Measurements from ENCODE around the gene KAT6B.
"Not testable (repeated sequence)": the region's sequence is repeated elsewhere in the genome, so short reads cannot be mapped to it uniquely, and the experiment has no call there.

The KAT6B gene

DNA sequence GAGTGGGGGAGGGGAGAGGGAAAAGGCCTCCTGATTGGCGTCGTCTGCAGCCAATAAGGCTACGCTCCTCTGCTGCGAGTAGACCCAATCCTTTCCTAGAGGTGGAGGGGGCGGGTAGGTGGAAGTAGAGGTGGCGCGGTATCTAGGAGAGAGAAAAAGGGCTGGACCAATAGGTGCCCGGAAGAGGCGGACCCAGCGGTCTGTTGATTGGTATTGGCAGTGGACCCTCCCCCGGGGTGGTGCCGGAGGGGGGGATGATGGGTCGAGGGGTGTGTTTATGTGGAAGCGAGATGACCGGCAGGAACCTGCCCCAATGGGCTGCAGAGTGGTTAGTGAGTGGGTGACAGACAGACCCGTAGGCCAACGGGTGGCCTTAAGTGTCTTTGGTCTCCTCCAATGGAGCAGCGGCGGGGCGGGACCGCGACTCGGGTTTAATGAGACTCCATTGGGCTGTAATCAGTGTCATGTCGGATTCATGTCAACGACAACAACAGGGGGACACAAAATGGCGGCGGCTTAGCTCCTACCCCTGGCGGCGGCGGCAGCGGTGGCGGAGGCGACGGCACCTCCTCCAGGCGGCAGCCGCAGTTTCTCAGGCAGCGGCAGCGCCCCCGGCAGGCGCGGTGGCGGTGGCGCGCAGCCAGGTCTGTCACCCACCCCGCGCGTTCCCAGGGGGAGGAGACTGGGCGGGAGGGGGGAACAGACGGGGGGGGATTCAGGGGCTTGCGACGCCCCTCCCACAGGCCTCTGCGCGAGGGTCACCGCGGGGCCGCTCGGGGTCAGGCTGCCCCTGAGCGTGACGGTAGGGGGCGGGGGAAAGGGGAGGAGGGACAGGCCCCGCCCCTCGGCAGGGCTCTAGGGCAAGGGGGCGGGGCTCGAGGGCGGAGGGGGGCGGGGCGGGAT lies at the start of gene KAT6B:
Gene KAT6B, plus strand, starts transcription at position 459 of the 903 bp plus-strand sequence. CDS start 16,258 bp downstream, outside the sequence.
- DNase-seq (ENCODE audit: low read depth in 2 of 2) = peak; percentile 100

DNA sequence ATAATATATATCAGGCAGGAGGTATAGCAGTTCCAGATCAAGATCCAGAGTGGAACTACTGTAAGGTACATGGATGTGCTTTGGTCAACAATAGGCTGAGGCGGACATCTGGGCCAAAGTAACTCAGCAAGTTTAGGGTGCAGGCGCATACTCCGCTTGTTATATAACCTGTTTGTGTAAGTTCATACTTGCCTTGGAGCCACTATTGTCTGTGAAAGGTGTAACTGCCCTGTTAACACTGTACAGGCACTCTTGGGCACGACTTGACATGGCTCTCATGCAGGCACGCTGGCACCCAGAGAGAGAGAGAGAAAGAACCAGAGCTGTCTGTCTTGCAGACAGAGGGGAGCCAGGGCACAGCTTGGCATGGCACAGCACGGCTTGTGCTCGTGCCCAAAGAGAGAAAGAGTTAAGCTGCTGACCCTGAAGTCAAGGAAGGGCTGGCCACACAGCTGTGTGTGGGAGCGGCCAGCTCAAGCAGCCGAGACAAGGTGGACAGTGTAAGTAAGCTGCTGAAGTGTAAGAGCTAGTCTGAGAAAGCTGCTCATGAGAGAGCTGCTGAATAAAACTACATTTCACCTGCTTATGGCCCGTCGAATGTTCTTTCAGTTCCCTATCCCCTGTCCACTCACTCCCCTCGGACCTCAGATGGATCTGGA lies 47.8 kb upstream of the KAT6B start:
- DNase-seq (ENCODE audit: low read depth in 2 of 2) = no peak

DNA sequence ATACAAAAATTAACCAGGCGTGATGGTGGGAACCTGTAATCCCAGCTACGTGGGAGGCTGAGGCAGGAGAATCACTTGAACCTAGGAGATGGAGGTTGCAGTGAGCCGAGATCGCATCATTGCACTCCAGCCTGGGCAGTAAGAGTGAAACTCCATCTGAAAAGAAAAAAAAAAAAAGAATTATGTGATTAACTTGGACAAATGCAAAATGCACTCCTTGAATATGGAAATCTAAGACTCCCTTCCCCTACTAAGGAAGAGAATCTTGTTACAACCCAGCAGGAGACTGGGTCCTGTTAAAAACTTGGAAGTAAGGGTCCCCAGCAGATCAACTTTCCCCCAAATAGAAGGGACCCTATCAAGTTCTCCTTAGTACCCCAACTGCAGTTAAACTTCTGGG lies 44.5 kb upstream of the KAT6B start:
- DNase-seq (ENCODE audit: low read depth in 2 of 2) = not testable (repeated sequence)

DNA sequence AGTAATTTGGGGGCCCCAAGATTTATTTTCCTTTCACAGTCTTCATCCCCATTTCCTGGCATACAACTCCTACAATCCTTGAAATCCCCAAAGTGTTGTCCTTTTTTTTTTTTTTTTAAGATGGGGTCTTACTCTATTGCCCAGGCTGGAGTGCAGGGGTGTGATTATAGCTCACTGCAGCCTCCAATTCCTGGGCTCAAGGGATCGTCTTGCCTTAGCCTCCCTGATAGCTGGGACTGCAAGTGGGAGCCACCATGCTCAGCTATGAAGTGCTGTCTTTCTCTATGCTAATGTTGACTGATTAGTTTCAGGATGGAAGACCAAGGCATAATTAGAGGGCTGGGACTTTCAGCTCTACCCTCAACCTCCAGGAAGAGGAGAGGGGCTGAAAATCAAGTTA lies 41.9 kb upstream of the KAT6B start:
- no peak for DNase-seq (ENCODE audit: low read depth in 2 of 2)

DNA sequence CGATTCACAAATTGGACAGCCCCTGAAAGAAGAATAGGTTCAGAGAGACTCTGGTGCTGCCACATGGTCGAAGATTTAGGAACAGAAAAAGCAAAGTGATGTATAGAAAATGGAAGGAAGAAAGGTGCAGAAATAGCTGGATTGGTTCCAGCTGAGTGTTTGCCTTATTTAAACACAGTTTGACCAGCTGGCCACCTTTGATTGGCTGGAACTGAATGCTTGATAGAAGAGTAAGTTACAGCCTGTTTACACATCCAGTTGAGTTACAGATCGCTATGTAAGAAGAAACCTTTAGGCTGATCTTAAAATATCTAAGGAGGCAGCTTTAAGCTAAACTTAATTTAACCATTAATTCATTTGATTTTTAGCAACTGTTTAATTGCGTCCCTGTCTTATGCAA lies 40.3 kb upstream of the KAT6B start:
- DNase-seq (ENCODE audit: low read depth in 2 of 2) = no peak

DNA sequence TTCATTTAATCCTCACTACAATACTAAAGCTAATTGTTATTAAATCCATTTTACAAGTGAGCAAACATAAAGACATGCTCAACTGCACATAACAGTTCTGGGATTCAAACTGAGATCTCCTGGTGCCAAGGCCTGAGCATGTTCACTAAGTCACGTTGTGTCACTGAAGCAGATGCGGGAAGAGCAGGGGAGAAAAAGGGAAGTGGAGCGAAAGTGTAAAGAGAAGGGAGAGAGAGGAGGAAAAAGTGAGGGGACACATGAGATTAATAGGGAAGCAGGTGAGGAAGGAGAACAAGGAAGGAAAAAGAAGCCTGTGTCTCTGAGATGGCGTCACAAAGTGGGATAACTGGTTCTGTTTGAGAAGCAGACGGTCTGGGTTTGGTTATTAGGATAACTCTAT lies 38.9 kb upstream of the KAT6B start:
- no peak for DNase-seq (ENCODE audit: low read depth in 2 of 2)

DNA sequence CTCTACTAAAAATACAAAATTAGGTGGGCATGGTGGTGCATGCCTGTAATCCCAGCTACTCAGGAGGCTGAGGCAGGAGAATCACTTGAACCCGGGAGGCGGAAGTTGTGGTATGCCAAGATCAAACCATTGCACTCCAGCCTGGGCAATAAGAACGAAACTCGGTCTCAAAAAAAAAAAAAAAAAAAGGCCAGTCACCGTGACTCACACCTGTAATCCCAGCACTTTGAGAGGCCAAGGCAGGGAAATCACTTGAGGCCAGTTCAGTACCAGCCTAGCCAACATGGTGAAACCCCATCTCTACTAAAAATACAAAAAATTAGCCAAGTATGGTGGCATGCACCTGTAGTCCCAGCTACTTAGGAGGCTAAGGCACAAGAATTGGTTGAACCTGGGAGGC lies 34.4 kb upstream of the KAT6B start:
- not testable (repeated sequence) for DNase-seq (ENCODE audit: low read depth in 2 of 2)

DNA sequence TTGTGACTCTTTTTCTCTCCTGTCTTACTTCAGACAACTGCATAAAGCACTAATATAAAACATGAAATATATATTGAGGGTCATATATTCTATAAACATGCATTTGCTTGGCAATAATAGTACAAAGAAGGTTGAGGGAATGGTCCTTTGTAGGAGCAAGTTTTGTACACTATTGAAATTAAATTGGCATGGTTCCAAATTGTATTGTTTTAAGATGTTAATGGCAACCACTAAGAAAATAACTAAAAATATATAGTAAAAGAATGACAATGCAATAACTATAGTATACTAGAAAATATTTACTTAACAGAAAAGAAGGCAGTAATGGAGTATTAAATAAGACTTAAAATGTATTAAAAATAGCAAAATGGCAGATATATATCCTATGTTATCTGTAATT lies 33.7 kb upstream of the KAT6B start:
- DNase-seq (ENCODE audit: low read depth in 2 of 2) = no peak

DNA sequence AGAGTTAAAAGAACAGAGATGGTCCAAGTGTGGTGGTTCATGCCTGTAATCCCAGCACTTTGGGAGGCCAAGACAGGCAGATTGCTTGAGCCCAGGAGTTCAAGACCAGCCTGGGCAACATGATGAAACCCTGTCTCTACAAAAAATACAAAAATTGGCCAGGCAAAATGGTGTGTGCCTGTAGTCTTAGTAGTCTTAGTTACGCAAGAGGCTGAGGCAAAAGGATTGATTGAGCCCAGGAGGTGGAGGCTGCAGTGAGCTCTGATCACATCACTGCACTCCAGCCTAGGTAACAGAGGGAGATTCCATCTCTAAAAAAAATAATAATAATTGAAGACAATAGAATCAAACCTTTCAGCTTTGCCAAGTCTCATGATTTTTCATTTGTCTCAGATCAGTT lies 33.2 kb upstream of the KAT6B start:
- not testable (repeated sequence) for DNase-seq (ENCODE audit: low read depth in 2 of 2)

DNA sequence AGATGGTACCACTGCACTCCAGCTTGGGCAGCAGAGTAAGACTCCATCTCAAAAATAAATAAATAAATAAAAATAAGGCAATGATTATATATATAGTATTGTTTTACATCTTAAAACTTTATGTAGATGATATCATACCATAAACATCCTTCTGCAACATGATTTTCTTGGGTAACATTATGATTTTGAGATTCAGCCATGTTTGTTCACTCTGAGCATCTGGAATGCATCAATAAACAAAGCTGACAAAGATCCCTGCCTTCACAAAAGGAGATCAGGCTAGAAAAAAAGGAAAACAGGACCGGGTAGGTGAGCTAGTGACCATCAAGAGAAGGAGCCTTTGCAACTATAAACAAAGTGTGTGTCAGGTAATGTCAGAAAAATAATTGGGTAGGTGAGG lies 31.9 kb upstream of the KAT6B start:
- no peak for DNase-seq (ENCODE audit: low read depth in 2 of 2)

DNA sequence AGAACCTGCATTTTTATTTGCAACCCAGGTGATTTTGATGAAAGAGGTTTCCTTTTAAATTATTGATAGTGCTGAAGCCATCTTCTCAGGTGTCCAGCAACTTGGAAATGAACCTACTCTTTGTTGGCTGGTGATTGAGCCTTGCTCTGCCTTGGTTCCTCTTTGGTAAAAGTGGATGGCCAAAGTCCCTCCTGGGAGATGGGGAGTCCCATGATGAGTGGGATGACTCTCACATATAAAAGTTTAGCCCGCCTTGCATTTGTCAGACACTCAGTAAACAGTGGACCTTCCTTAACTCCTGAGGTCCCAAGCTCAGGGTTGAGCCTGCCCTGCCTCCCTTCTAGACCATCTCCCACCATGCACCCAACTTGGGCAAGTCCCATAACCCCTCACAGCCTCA lies 28.9 kb upstream of the KAT6B start:
- no peak for DNase-seq (ENCODE audit: low read depth in 2 of 2)

DNA sequence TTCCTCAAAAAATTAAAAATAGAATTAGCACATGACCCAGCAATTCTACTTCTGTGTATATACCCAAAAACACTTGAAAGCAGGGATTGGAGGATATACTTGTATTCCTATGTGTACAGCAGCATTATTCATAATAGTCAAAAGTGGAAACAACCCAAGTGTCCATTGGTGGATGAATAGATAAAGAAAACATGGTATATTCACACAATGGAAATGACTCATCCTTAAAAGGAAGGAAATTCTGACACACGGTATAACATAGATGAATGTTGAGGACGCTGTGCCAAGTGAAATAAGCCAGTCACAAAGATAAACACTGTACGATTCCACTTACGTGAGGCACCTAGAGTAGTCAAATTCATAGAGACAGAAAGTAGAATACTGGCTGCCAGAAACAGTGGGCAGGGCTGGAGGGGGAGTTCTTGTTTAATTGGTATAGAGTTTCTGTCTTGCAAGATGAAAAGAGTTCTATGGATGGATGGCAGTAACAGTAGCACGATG lies 26.6 kb upstream of the KAT6B start:
- no peak for DNase-seq (ENCODE audit: low read depth in 2 of 2)

DNA sequence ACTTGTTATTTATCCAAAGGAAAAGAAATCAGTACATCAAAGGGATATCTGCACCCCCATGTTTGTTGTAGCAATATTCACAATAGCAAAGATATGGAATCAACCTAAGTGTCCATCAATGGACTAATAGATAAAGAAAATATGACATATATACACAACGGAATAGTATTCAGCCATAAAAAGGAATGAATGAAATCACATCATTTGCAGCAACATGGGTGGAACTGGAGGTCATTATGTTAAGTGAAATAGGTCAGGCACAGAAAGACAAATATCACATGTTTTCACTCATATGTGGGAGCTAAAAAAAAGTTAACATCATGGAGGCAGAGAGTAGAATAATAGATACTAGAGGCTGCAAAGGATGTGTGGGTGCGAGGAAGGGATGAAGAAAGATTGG lies 25.0 kb upstream of the KAT6B start:
- DNase-seq (ENCODE audit: low read depth in 2 of 2) = no peak

DNA sequence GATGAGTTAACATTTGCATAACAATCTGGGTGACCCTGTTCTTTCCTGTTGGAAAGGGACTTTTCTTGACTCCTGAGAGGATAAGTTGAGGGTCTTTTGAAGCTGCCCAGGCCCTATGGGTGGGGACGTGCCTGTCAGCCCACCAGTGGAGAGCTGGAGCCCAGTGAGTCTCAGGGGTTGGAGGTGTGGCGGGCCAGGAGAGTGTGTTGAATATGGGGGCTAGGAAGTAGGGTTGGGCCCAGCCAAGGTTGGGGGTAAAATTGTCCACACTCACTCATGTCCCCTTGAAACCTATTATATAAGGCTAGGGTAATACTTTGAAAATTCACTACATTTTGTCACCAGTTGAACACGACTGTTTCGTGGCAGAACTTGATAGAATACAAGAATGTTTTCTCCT lies 17.9 kb upstream of the KAT6B start:
- no peak for DNase-seq (ENCODE audit: low read depth in 2 of 2)

DNA sequence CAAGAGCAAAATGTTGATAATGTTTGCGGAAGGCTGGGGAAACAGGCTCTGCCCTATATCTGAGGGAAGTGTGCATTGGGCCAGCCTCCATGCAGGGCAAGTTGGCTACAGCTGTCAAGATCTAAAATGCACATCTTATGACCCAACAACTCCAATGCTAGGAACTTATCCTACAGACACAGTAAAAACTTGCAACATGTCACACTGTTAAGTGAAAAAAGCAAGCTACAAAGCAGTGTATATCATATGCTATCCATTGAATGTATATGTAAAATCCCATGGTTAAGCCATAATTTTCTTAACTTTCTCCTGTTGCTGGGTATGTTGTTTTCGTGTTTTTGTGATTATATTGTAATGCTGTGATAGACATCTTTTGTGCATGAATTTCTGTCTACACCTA lies 16.3 kb upstream of the KAT6B start:
- no peak for DNase-seq (ENCODE audit: low read depth in 2 of 2)

DNA sequence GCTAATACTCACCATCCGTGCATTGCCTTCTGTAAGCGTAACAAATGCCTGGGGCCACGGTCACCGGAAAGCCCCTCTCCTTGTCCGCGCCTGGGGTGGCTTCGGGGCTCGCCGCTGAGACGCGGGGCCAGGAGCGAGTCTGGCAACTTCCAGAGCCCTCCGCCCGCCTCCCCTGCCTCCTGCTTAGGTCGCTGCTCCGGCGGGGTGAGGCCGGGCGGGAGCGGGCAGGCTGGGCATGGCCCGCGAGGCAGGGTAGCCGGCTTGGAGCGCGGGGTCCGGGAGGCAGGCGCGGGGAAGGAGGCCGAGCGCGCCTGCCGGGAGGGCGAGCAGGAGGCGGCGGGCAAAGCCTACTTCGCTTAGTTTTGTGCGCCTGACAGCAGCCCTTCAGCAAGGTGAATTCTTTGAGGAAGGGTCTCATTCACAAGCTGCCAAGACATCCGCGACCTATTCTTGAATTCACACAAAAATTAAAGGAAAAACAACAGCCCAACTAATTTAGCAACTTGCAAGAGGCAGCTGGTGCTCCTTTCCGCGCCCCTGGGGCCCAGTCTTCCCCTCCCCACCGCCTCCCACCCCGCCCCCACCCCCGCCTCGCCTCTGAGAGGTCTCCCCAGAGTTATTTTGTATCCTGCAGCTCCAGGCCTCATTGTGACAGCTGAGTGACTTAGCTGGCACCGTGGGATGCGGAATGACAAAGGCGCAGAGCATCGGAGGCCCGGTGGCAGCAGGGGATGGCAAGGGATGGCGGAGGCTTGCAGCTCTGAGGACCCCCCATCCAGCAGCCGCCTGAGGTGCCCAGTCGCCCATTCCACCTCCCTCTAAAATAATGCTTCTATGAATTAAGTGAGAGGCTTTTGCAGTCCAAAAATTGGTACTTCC lies 12.8 kb upstream of the KAT6B start:
- DNase-seq (ENCODE audit: low read depth in 2 of 2) = no peak

DNA sequence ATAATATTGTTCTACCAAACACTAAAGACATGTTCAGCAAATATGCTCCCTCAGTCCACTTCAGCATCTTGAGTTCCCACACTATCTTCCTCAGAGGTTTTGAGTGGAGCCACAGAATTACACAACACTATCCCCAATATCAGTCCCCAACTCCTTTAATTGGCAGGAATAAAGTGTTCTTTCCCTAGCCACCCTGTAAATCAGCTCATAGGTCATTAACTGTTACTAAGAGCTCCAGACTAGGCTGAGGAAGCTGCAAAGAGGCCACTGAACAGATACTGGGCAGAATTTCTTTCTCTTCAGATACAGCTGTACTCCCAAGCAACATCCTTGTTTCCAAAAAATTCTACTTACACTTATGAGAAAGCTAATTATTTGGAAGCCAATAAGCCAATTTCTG lies 11.6 kb upstream of the KAT6B start:
- no peak for DNase-seq (ENCODE audit: low read depth in 2 of 2)

DNA sequence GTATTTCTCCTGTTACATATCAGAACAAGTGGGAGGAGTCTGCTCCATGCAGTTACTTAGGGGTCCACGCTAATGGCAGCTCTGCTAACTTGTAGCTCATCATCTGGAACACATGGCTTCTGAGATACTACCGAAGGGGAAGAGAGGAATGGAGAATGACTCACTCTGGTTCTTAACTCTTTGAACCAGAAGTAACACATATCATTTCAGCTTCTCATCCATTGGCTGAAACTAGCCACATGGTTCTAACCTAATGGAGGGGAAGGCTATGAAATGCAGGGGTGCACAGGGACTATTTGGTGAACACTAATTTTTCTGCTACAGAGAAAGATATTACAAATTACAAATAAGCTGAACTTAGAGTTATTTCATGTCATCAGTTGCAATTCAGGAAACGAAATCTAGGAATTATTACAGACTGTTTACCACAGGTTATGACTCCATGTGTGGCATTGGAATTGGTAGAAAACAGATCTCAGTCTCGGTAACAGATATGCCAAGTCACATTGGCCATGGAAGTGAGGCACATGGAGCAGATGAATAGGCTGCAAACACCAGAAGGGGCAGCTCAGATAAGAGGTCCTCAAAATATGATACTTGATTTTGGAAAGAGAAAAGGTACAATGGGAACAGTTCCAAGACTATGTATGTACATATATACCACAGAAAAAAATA lies 9.4 kb upstream of the KAT6B start:
- DNase-seq (ENCODE audit: low read depth in 2 of 2) = no peak

DNA sequence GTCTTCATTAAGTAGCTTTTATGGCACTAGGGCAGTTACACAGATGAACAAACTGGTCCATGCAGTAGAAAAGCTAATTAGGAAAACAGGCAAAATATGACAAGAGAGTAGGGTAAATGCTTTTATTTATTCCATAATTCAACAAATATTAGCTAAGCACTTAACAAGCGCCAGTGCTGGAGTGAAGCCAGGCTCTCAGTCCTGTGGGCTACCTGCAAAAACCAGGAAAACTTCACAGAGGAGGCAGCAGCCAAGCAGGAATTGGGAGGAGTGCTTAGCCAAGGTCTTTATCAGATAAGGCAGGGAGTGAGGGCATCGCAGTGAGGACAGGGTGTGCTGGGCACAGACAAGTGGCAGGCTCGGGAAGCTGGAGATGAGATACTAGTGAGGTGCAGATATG lies 4.9 kb upstream of the KAT6B start:
- DNase-seq (ENCODE audit: low read depth in 2 of 2) = no peak

DNA sequence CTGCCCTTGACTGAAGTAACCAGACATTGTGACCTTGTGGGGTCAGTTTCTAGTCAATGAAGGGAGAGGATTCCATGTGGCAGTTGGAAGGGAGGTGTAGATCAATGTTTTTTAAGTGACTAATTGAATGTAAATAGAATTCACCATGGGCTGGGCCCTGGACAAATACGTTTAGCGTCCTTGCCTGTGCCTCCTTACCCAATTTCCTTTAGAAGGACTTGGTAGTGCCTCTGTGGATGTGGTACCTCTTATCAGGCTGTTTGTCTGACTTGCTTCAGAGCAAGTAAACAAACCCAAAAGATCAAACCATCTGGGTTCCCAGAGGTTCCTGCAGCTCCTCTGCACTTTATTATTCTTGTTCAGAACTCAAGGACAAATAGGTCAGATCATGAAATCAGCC lies 4.3 kb upstream of the KAT6B start:
- no peak for DNase-seq (ENCODE audit: low read depth in 2 of 2)

DNA sequence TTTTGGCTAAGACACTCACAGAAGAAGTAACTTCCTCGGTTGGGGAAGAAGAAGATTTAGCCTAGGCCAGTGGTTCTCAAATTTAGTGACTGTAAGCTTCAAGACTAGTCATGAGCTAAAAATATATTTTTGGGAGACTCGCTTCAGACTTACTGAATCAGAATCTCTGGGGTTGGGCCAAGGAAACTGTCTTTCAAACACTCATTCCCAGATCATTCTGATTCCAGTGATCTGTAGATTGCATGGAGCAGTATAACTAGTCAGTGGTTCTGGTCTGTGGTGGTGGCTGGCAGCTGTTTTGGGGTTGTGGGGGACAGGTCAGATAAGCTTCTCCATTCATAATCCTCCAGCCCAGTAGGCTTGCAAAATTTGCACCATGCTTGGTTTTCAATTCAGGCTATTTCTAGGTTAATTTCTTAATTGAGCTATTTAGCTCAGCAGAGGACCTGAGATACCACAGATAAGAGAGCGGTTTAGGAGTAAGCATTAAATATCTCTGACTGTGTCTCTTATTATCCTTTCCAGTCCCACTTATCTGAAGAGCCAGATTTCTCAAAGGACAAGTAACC lies 3.8 kb upstream of the KAT6B start:
- DNase-seq (ENCODE audit: low read depth in 2 of 2) = no peak
